K562 (cell line): ENCODE measurements around the gene EAPP. TPM values are rescaled to one million over a fixed set of nuclear protein-coding genes. Genes with fewer than 3 reads are reported as not detected.

Experiments
- BRF1 ChIP-seq: IDR thresholded peaks from 3 replicates; pipeline ENCODE4 v1.6.1; 2011; ENCODE audit warnings: borderline replicate concordance, mild to moderate bottlenecking; ENCODE audit not compliant: insufficient read length; ENCODE audit errors: extremely low read depth
- CXXC5 ChIP-seq: fragments of 250-450 bp; sonication (Bioruptor Pico); IDR thresholded peaks from 2 replicates; pipeline ENCODE4 v1.8.0; 2022; ENCODE audit warnings: inconsistent platforms, mild to moderate bottlenecking, moderate library complexity
- EHMT2 ChIP-seq: fragments of 450-650 bp; IDR thresholded peaks from 2 replicates; pipeline ENCODE4 v1.6.1; 2018; ENCODE audit warnings: antibody characterized with exemption
- MNT ChIP-seq, 2 experiments: fragments of 450-650 bp; conservative IDR thresholded peaks; 2 replicates each; pipeline ENCODE4 v1.6.1; 2017; ENCODE audit warnings: mild to moderate bottlenecking in 2 of 2, moderate library complexity in 2 of 2
- NFYB ChIP-seq: IDR thresholded peaks from 2 replicates; pipeline ENCODE4 v1.6.1; 2011; ENCODE audit warnings: mild to moderate bottlenecking, moderate library complexity; ENCODE audit not compliant: insufficient read length; ENCODE audit errors: extremely low read depth
- NR4A1 ChIP-seq, 2 experiments: fragments of 250-450 bp in 1 of 2; fragments of 450-650 bp in 1 of 2; sonication (Bioruptor Pico) in 1 of 2; IDR thresholded peaks; 2 replicates each; pipeline versions ENCODE4 v1.4.0 to v1.6.1; 2016 to 2020; ENCODE audit warnings: mild to moderate bottlenecking in 2 of 2, missing compliant biosample characterization in 1 of 2, missing genetic modification characterization in 1 of 2, moderate library complexity in 1 of 2
- PBX2 ChIP-seq, 2 experiments: IDR thresholded peaks in 1 of 2; conservative IDR thresholded peaks in 1 of 2; 2 replicates each; pipeline ENCODE4 v1.6.1; 2016; ENCODE audit warnings: low read depth in 2 of 2, mild to moderate bottlenecking in 1 of 2, missing compliant biosample characterization in 1 of 2, missing genetic modification characterization in 1 of 2, moderate library complexity in 1 of 2
- PHF20 ChIP-seq: fragments of 450-650 bp; IDR thresholded peaks from 2 replicates; pipeline ENCODE4 v1.6.1; 2018; ENCODE audit not compliant: partially characterized antibody
- POLR2AphosphoS2 ChIP-seq: IDR thresholded peaks from 2 replicates; pipeline ENCODE4 v1.6.1; 2012; ENCODE audit warnings: low read length, improper control_type of control experiment
- POLR2G ChIP-seq: fragments of 200-400 bp; formaldehyde crosslinking; IDR thresholded peaks from 2 replicates; pipeline ENCODE4 v1.6.1; 2017; ENCODE audit warnings: low read depth, mild to moderate bottlenecking, antibody characterized with exemption, low read length, moderate library complexity
- RFX1 ChIP-seq: fragments of 450-650 bp; IDR thresholded peaks from 2 replicates; pipeline ENCODE4 v1.6.1; 2016; ENCODE audit warnings: mild to moderate bottlenecking, moderate library complexity
- SETDB1 ChIP-seq: IDR thresholded peaks from one replicate; pipeline ENCODE4 v1.6.1; 2012; ENCODE audit warnings: low read length, control low read depth, inconsistent platforms
- TCF3 ChIP-seq: sonication (generic); formaldehyde crosslinking; IDR thresholded peaks from 2 replicates; pipeline ENCODE4 v1.4.0; 2020; ENCODE audit warnings: mild to moderate bottlenecking, missing genetic modification reagents
- TCFL5 ChIP-seq: fragments of 250-450 bp; sonication (Bioruptor Pico); conservative IDR thresholded peaks from 2 replicates; pipeline ENCODE4 v1.6.1; 2021; ENCODE audit warnings: mild to moderate bottlenecking, moderate library complexity, matching md5 sums
- ZBTB34 ChIP-seq: fragments of 250-450 bp; sonication (Bioruptor Pico); IDR thresholded peaks from 2 replicates; pipeline ENCODE4 v1.8.0; 2021; ENCODE audit warnings: mild to moderate bottlenecking, moderate library complexity
- ZBTB7A ChIP-seq: IDR thresholded peaks from 2 replicates; pipeline ENCODE4 v1.6.1; 2011; ENCODE audit warnings: low read depth, mild to moderate bottlenecking, low read length, moderate library complexity, borderline replicate concordance; ENCODE audit not compliant: control insufficient read depth
- ZNF217 ChIP-seq: sonication (generic); formaldehyde crosslinking; IDR thresholded peaks from 2 replicates; pipeline ENCODE4 v1.8.0; 2022; ENCODE audit warnings: mild to moderate bottlenecking, missing genetic modification reagents
- ZNF263 ChIP-seq: sonication (generic); formaldehyde crosslinking; IDR thresholded peaks from 2 replicates; pipeline ENCODE4 v1.8.0; 2022; ENCODE audit warnings: mild to moderate bottlenecking, missing genetic modification reagents, borderline replicate concordance
- ZNF507 ChIP-seq: conservative IDR thresholded peaks from 2 replicates; pipeline ENCODE4 v1.6.1; 2017; ENCODE audit warnings: missing genetic modification characterization, missing compliant biosample characterization
- ZNF75A ChIP-seq: fragments of 450-650 bp; formaldehyde crosslinking; IDR thresholded peaks from 2 replicates; pipeline ENCODE4 v1.4.0; 2020; ENCODE audit warnings: mild to moderate bottlenecking
- ZNF764 ChIP-seq: fragments of 250-450 bp; sonication (Bioruptor Pico); IDR thresholded peaks from 2 replicates; pipeline ENCODE4 v1.4.0; 2020; ENCODE audit warnings: low read depth, mild to moderate bottlenecking, moderate library complexity
- ZNF785 ChIP-seq: fragments of 250-450 bp; sonication (Bioruptor Pico); IDR thresholded peaks from 2 replicates; pipeline ENCODE4 v1.4.0; 2020; ENCODE audit warnings: mild to moderate bottlenecking
- polyA plus RNA-seq, 8 experiments: library from polyadenylated mRNA; depleted of rRNA in 4 of 8; stranded (reverse) in 5 of 8; unstranded in 3 of 8; fragments of >200 nt; fragmentation: Nextera tagmentation in 2 of 8; fragmentation: Illumina TruSeq in 1 of 8; extraction: Ambion mirVana in 2 of 8; extraction: Trizol in 1 of 8; gene quantifications; 2 replicates each; pipeline versions ENCODE4 v1.2.1 to v1.2.3, GENCODE V29; 2011 to 2014; ENCODE audit warnings: inconsistent platforms in 1 of 8, missing spikeins in 1 of 8
- total RNA-seq, 7 experiments: library from RNA; depleted of rRNA in 6 of 7; stranded (reverse); fragments of >200 nt in 6 of 7; fragmentation: Illumina TruSeq in 2 of 7; extraction: Trizol in 2 of 7; gene quantifications; 2 replicates each; pipeline versions ENCODE4 v1.2.1 to v1.2.3, GENCODE V29; 2011 to 2021; ENCODE audit warnings: low replicate concordance in 1 of 7

Gene EAPP
- total and polyA plus RNA-seq, 9 of the 15 experiments (the other 6 are each of a cell fraction or from before 2014, with no cell fraction given) = 19.0 to 67.6 (median 30.3) TPM

- TF ChIP-seq TCFL5 (no peak), SETDB1 (no peak), ZNF263 (CRISPR knock-in tag) (peak; percentile 34; the same call in 1 of the 2 replicates), PHF20 (peak; percentile 79), ZBTB34 (no peak), EHMT2 (peak; percentile 83), ZNF75A (CRISPR knock-in tag) (no peak), TCF3 (CRISPR knock-in tag) (peak; percentile 27; the same call in 1 of the 2 replicates), BRF1 (no peak), RFX1 (peak; percentile 28), MNT (conservative IDR thresholded peaks at IDR 0.05) (peak; percentile 52 to 87; a peak in 3 of 4 replicates), ZNF785 (CRISPR knock-in tag) (no peak), NFYB (no peak), PBX2 (CRISPR knock-in tag; IDR thresholded peaks at IDR 0.05; ENCODE audit: low read depth) (no peak), PBX2 (tag; conservative IDR thresholded peaks at IDR 0.05; ENCODE audit: low read depth) (no peak), CXXC5 (CRISPR knock-in tag) (peak; percentile 62), ZNF217 (CRISPR knock-in tag) (no peak), ZNF507 (tag) (no peak), ZBTB7A (peak; percentile 68; the same call in 1 of the 2 replicates), ZNF764 (CRISPR knock-in tag) (0 out of 2 replicates have a peak, but pooled peaks have one; percentile 22), POLR2AphosphoS2 (no peak), NR4A1 (CRISPR knock-in tag; IDR thresholded peaks at IDR 0.05) (no peak), NR4A1 (tag; IDR thresholded peaks at IDR 0.05) (no peak), POLR2G (peak; percentile 93)
Measured at GRCh38 chr14:34539407-34540180, at the start of gene EAPP (continued).
